GM23338 (cell line): ENCODE results near the gene DNAL1.

ENCODE experiments used
- ETS1 ChIP-seq: IDR thresholded peaks from 2 replicates; pipeline ENCODE4 v1.6.1; 2016; ENCODE audit warnings: antibody characterized with exemption
- EZH2 ChIP-seq: fragments of 200-600 bp; sonication (generic); IDR thresholded peaks from one replicate; pipeline ENCODE4 v1.8.0; 2017; ENCODE audit warnings: antibody characterized with exemption, mild to moderate bottlenecking, low read depth; ENCODE audit not compliant: unreplicated experiment
- EZH2phosphoT487 ChIP-seq: fragments of 200-600 bp; sonication (generic); IDR thresholded peaks from one replicate; pipeline ENCODE4 v1.8.1; 2018; ENCODE audit warnings: antibody characterized with exemption; ENCODE audit not compliant: unreplicated experiment
- NANOG ChIP-seq: IDR thresholded peaks from 2 replicates; pipeline ENCODE4 v1.6.1; 2016; ENCODE audit warnings: antibody characterized with exemption, borderline replicate concordance
- POLR2AphosphoS5 ChIP-seq: IDR thresholded peaks from 2 replicates; pipeline ENCODE4 v1.6.1; 2016; ENCODE audit warnings: antibody characterized with exemption, low read depth
- TF ChIP-seq, protein P1 (sequence below), 2 experiments: fragments of 200-600 bp in 1 of 2; sonication (generic) in 1 of 2; conservative IDR thresholded peaks; 2 replicates each; pipeline versions ENCODE4 v1.5.1 to v1.6.1; 2016 to 2017; ENCODE audit warnings: antibody characterized with exemption in 2 of 2, low read depth in 2 of 2, mild to moderate bottlenecking in 2 of 2, moderate library complexity in 1 of 2
- TF ChIP-seq, protein P2 (sequence below): IDR thresholded peaks from one replicate; pipeline ENCODE4 v1.6.1; 2018; ENCODE audit warnings: antibody characterized with exemption; ENCODE audit not compliant: unreplicated experiment

- no peak for TF ChIP-seq EZH2
- TF ChIP-seq, protein P1, sequence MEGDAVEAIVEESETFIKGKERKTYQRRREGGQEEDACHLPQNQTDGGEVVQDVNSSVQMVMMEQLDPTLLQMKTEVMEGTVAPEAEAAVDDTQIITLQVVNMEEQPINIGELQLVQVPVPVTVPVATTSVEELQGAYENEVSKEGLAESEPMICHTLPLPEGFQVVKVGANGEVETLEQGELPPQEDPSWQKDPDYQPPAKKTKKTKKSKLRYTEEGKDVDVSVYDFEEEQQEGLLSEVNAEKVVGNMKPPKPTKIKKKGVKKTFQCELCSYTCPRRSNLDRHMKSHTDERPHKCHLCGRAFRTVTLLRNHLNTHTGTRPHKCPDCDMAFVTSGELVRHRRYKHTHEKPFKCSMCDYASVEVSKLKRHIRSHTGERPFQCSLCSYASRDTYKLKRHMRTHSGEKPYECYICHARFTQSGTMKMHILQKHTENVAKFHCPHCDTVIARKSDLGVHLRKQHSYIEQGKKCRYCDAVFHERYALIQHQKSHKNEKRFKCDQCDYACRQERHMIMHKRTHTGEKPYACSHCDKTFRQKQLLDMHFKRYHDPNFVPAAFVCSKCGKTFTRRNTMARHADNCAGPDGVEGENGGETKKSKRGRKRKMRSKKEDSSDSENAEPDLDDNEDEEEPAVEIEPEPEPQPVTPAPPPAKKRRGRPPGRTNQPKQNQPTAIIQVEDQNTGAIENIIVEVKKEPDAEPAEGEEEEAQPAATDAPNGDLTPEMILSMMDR (conservative IDR thresholded peaks at IDR 0.05; ENCODE audit: low read depth in 2 of 2) = no peak
- TF ChIP-seq ETS1 = no peak
- TF ChIP-seq POLR2AphosphoS5 = no peak
- TF ChIP-seq NANOG = no peak
- no peak for TF ChIP-seq EZH2phosphoT487
- TF ChIP-seq, protein P2, sequence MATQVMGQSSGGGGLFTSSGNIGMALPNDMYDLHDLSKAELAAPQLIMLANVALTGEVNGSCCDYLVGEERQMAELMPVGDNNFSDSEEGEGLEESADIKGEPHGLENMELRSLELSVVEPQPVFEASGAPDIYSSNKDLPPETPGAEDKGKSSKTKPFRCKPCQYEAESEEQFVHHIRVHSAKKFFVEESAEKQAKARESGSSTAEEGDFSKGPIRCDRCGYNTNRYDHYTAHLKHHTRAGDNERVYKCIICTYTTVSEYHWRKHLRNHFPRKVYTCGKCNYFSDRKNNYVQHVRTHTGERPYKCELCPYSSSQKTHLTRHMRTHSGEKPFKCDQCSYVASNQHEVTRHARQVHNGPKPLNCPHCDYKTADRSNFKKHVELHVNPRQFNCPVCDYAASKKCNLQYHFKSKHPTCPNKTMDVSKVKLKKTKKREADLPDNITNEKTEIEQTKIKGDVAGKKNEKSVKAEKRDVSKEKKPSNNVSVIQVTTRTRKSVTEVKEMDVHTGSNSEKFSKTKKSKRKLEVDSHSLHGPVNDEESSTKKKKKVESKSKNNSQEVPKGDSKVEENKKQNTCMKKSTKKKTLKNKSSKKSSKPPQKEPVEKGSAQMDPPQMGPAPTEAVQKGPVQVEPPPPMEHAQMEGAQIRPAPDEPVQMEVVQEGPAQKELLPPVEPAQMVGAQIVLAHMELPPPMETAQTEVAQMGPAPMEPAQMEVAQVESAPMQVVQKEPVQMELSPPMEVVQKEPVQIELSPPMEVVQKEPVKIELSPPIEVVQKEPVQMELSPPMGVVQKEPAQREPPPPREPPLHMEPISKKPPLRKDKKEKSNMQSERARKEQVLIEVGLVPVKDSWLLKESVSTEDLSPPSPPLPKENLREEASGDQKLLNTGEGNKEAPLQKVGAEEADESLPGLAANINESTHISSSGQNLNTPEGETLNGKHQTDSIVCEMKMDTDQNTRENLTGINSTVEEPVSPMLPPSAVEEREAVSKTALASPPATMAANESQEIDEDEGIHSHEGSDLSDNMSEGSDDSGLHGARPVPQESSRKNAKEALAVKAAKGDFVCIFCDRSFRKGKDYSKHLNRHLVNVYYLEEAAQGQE = no peak
These were observed 49.3 kb downstream of the DNAL1 start for GRCh38 chr14:73694083-73694482.
